Mucosa of descending colon (tissue), 3 donors: ENCODE data around the gene CAMK2B. TPM values are rescaled to one million over a fixed set of nuclear protein-coding genes. Genes with fewer than 3 reads are reported as not detected.
"Not testable (repeated sequence)": the region's sequence is repeated elsewhere in the genome, so short reads cannot be mapped to it uniquely, and the experiment has no call there.

Experiments used
- ATAC-seq: fragments of 200-7000 bp; cut with Tn5 transposase; one replicate; pipeline ENCODE4 v1.9.1; 2020; ENCODE audit warnings: mild to moderate bottlenecking, moderate library complexity
- DNase-seq, 3 donors: peaks; one replicate each; pipeline ENCODE4 v3.0.0-alpha.2; 2020
- H3K36me3 ChIP-seq: fragments of 200-600 bp; one replicate; pipeline ENCODE4 v1.8.0; 2021; ENCODE audit warnings: low read depth, mild to moderate bottlenecking
- H3K4me1 ChIP-seq: fragments of 200-600 bp; one replicate; pipeline ENCODE4 v1.8.0; 2021; ENCODE audit warnings: low read depth, mild to moderate bottlenecking
- H3K4me3 ChIP-seq: fragments of 200-600 bp; one replicate; pipeline ENCODE4 v1.8.0; 2021; ENCODE audit warnings: mild to moderate bottlenecking
- H3K9me3 ChIP-seq: fragments of 200-600 bp; one replicate; pipeline ENCODE4 v1.8.0; 2021; ENCODE audit warnings: mild to moderate bottlenecking
- CTCF ChIP-seq: fragments of 200-600 bp; IDR thresholded peaks from one replicate; pipeline ENCODE4 v1.8.0; 2022; ENCODE audit warnings: antibody characterized with exemption, mild to moderate bottlenecking
- intact Hi-C, 2 donors: fragments of 100-400 bp; cut with DNase I in 1 of 2; cut with micrococcal nuclease in 1 of 2; formaldehyde crosslinking; loops; one replicate each; pipeline versions ENCODE4 v1.11.0 to v1.11.1; 2022; cut with DNase I, micrococcal nuclease
- total RNA-seq, 3 donors: library from RNA; stranded (reverse); fragmentation: NEBNext Ultra II Directional in 2 of 3; extraction: Animal tissue kit (Norgen Biotek cat#: 25700) in 2 of 3; gene quantifications; one replicate each; pipeline versions ENCODE4 v1.2.1 to v1.2.4, GENCODE V29; 2021 to 2023
- donor health status: DM: no; HTN: no; CAD: no; lungs with moderate emphysema.
- donor health status: DM: no; HTN: no; CAD: no.
- donor health status: DM: no; HTN: yes; CAD: no.

The CAMK2B gene
- total RNA-seq, 3 donors from 2014 or later, result 0.35 to 2.2 (median 0.87) TPM

DNA sequence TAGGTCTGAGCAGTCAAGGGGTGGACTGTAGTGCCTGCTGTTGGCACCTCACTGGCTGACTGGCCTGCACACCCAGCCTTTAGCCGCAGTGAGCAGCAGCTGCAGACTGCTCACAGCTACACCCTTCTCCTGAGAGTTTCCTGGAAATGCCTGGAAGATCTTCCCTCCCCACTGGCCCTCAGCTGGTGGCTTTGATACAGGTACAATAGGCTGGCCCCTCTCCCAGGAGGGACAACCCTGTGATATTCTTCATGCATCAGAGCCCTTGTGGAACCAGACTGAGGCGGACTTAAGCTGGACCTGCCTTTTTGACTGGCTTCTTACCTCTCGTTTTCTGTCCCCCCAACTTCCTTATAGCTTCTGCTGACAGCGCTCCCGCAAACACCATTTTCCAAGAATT lies 142.6 kb downstream of the CAMK2B start:
- Histone ChIP-seq H3K4me1 (no peaks in the 10 kb centered on the region), H3K36me3 (no peaks in the 10 kb centered on the region), H3K4me3 (no peak overlapping the region), H3K9me3 (peaks cover 6% of the 10 kb centered on the region)
- no peak for DNase-seq
- no peak for ATAC-seq
- TF ChIP-seq CTCF, result no peak
- intact Hi-C loops, result no loop called here

- ATAC-seq, result no peak
These were observed 144.8 kb downstream of the CAMK2B start for GRCh38 chr7:44180631-44181030.

GRCh38 chr7:44177570-44178131 lies 147.7 kb downstream of the CAMK2B start:
- Histone ChIP-seq H3K4me3 (no peak overlapping the region), H3K9me3 (peaks cover 2% of the 10 kb centered on the region), H3K4me1 (no peaks in the 10 kb centered on the region), H3K36me3 (no peaks in the 10 kb centered on the region)
- ATAC-seq, result no peak
- intact Hi-C loops, result no loop called here
- no peak for TF ChIP-seq CTCF
- DNase-seq, result no peak

More at GRCh38 chr7:44180631-44181030, 144.8 kb downstream of the CAMK2B start:
- H3K4me3 ChIP-seq, result no peak overlapping the region
- intact Hi-C loops, result no loop called here
- TF ChIP-seq CTCF, result no peak
- no peaks in the 10 kb centered on the region for H3K36me3 ChIP-seq
- peaks cover 6% of the 10 kb centered on the region for H3K9me3 ChIP-seq
- H3K4me1 ChIP-seq, result no peaks in the 10 kb centered on the region
- no peak for DNase-seq

DNA sequence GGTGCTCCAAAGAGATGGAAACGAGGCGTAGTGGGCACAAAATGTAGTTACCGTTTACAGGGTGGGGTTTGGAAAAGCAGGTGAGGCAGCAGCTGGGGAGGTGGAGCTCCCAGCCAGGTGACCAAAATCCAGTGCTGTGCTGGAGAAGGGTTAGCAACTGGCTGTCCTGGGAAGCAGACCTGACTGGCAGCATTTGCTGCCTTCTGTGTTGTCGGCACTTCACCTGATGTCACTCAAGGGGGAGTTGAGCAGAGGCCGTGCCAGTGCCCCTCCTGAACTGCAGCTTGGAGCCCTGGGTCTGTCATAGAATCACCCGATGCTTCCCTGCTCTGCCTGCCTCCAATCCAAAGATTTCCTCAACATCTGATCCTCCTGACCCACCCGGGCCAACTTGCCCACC lies 148.9 kb downstream of the CAMK2B start:
- TF ChIP-seq CTCF, result no peak
- intact Hi-C loops, result no loop called here
- ATAC-seq (no peak), DNase-seq (no peak)
- Histone ChIP-seq H3K9me3 (no peaks in the 10 kb centered on the region), H3K4me3 (no peak overlapping the region), H3K36me3 (no peaks in the 10 kb centered on the region), H3K4me1 (no peaks in the 10 kb centered on the region)

DNA sequence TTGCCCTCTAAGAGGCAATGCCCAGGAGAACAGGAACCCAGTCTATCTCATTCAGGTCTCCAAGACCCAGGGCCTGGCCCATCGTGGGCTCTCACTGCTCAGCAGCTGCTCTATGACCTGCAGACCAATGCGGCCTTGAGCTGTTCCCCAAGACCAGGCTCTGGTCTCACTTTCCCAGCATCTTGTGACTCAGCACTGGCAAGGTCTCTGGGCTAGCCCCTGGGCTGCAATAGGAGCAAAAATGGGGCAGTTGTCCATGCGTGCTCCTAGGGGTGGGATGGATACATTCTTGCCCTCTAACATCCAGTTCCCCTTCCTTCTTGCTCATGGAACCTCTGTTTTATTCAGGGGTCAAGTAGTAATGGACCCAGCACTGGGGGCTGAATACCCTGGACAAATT lies 149.7 kb downstream of the CAMK2B start:
- intact Hi-C loops, result no loop called here
- DNase-seq (no peak), ATAC-seq (no peak)
- no peaks in the 10 kb centered on the region for H3K9me3 ChIP-seq
- H3K4me1 ChIP-seq, result no peaks in the 10 kb centered on the region
- H3K36me3 ChIP-seq, result no peaks in the 10 kb centered on the region
- TF ChIP-seq CTCF, result no peak
- no peak overlapping the region for H3K4me3 ChIP-seq

- H3K9me3 ChIP-seq, DNase-seq, H3K4me1 ChIP-seq, H3K36me3 ChIP-seq, H3K4me3 ChIP-seq, intact Hi-C loops, ATAC-seq: not testable (repeated sequence)
These were observed 150.8 kb downstream of the CAMK2B start for GRCh38 chr7:44174694-44174948.
